ENCODE measurements around the gene SART3.
"Not testable (repeated sequence)": the region's sequence is repeated elsewhere in the genome, so short reads cannot be mapped to it uniquely, and the experiment has no call there.

SART3 gene

DNA sequence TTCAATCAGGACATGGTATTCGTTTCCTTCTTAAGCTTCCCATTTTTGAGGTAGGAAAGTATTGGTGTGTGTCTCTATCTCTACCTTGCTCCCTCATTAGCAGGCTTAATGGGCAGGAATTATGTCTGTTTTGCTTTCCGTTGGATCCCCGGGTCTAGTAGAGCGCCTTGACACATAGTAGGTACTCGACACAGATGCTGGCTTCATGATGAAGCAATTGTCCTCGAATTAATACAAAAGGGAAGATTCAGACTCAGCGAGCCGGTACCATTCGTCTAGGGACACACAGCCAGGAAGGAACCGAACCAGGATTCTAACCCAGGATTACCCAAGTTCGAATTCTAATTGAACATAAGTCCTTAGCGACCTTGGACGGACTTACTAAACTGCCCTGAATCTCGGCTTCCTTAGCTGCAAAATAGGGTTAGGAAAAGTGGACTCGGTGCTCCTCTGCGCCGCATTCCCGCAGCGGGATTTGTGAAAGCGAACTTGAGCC is 927 bp upstream of the SART3 start:
- no peak for DNase-seq

DNA sequence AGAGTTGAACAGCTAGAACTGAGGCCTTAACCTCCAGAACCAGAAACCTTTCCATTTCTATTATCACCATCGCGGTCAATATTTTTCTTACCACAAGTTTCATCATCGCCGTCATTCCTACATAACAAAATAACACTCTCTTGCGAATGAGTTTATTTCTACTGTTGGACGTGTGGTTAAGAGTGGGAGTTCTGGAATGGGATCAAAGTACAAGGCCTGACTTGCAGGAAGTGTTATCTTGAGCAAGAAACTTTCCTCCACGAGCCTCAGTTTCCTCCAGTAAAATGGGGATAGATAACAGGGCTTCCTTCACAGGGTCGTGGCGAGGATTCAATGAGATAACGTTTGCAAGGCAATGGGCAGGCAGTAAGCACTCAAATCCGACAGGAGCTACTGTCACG is 652 bp downstream of the SART3 start:
- no peak for DNase-seq

DNA sequence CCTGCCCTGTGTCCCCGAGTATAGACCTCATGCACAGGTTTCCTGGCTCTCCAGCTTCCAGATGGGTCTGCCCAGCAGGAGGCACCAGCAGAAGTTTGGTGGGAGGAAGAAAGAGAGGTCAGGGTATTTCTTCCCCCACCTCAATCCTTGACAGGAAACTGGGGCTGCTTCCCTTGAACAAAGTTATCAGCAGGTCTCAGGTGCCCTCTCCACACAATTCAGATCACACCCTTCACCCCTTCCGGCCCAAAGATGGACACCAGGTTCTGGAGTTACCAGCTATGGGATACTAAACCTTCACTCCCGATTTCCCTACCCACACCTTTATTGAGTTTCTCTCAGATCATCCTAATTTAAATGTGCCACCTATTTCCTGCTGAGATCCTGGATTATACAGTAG is 1.2 kb downstream of the SART3 start:
- no peak for DNase-seq

DNA sequence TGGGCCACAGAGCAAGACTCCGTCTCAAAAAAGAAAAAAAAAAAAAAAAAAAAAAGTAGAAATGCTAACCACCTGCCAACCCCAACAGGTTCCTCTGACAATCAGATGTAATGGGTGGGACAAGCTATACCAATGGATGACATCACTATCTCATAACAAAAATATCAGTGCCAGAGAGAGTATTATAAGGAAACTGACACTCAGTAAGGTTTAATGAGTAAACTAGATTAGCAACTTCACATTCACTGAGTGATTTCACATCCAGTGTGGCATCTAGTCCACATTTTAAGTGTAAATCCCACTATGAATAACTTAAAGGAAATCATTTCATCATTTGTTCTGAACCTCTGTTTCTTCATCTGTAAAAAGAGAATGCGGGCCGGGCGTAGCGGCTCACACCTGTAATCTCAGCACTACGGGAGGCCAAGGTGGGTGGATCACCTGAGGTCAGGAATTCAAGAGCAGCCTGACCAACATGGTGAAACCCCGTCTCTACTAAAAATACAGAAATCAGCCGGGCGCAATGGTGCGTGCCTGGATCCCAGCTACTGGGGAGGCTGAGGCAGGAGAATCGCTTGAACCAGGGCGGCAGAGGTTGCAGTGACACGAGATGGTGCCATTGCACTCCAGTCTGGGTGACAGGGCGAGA is 1.8 kb downstream of the SART3 start:
- DNase-seq = no peak

DNA sequence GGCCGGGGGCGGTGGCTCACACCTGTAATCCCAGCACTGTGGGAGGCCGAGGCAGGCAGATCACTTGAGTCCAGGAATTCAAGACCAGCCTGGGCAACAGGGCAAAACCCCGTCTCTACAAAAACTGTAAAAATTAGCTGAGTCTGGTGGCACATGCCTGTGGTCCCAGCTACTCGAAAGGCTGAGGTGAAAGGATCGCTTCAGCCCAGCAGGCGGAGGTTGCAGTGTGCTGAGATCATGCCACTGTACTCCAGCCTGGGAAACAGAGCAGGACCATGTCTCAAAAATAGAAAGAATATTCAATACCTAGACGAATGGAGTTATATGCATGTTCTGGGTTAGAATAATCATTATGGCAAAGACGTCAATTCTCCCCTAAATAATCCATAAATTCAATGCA is 5.6 kb downstream of the SART3 start:
- not testable (repeated sequence) for DNase-seq

DNA sequence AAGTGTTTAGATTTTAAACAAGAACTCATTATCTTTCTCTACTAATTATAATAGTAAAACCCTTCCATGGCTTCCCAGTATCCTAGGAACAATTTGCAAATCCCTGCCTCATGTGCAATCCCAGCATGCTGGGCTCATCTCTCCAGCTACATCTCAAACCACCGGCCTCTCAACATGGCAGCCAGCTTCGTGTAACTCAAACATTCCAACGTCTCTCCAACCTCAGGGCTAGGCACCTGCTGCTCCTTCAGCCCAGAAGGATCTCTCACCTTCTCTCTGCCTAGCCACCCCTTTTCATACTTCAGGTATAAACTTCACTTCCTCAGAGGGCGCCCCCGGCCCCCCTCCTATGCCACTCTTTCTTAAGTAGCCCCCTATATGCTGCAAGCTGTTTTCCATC is 7.2 kb downstream of the SART3 start:
- no peak for DNase-seq

DNA sequence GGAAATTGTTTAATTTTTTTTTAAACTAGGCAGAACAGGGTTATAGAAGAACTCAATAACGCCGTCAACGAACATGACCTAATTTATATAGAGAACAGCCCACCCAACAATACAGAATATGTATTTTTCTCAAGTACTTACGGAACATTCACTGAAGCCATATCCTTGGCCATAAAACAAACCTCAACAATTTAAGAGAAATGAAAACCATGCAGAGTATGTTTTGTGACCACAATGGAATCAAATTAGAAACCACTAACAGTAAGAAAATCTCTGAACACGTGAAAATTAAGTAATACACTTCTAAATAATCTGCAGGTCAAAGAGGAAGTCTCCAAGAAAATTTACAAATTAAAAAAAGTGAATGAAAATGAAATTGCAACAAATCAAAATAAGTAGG is 9.4 kb downstream of the SART3 start:
- no peak for DNase-seq

DNA sequence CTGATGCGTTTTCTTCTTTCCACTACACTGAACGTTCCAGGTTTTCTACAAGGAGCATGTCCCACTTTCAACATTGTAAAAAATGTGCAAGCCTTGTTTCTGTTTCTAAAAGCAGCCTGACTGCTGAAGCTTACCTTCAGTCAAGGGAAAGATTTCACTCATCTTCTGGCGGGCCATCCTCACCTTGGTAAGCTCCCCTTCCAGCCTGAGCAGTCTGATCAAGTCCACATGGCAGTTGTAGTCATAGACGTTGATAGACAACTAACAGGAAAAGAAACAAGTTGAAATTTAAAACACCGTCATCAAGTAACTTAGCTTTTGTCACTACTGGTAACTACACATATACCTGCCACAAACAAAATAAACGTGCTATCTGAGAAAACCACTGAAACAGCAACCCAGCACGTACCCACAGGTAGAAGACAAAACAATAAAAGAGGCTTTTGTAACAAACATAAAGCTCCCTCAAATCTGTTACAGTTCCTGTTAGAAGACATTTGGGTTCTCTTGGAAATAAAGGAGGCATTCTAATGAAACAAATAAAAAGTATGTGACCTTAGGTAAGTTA is 11.9 kb downstream of the SART3 start:
- DNase-seq = no peak

DNA sequence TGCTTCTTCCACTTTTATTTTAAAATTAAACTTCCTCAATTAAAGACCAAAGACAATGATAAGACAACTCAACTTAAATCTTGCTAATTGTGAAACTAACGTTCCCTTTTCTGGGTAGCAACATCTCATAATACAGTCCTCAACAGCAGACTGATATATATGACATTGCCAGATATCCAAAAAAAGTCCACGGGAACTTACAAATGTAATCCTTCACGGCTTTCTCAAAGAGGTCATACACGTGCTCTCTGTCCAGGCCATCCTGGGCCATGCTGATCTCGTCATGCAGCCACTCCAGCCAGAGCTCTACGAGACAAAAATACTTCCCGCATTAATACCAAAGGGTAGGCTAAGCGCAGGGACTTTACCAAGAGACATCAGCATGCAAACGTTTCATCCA is 13.3 kb downstream of the SART3 start:
- no peak for DNase-seq

DNA sequence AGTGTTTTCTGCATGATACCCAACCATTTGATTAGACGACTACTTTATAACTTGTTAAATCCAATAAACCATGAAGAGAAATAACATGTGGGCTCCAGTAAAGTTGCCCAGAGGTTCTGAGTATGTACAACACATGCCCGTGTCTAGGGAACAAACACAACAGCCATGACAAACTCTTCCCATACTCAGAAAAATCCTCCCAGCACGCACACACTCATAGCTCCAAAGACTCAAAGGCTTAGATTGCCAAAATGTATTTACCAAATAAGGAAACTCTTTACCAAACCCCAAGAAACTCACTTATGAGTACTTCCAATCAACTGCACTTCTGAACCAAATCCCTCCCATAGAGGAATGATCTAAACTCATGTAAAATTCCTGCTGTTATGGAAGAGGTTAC is 17.3 kb downstream of the SART3 start:
- no peak for DNase-seq

DNA sequence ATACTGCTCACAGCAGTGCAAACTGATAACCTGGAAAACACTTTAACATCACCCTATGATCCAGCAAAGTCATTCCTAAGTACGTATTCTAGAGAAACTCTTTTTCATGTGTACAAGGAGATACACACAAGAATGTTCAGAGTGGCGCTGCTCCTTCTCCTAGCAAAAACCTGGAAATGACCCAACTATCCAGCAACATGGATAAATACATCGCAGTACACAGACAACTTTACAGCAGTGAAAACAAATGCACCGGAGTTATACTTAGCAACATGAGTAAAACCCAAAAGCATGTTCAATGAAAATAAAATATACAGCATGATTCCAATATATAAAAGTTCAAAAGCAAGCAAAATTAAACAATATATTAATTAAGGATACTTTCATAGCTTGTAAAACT is 18.7 kb downstream of the SART3 start:
- DNase-seq = no peak

DNA sequence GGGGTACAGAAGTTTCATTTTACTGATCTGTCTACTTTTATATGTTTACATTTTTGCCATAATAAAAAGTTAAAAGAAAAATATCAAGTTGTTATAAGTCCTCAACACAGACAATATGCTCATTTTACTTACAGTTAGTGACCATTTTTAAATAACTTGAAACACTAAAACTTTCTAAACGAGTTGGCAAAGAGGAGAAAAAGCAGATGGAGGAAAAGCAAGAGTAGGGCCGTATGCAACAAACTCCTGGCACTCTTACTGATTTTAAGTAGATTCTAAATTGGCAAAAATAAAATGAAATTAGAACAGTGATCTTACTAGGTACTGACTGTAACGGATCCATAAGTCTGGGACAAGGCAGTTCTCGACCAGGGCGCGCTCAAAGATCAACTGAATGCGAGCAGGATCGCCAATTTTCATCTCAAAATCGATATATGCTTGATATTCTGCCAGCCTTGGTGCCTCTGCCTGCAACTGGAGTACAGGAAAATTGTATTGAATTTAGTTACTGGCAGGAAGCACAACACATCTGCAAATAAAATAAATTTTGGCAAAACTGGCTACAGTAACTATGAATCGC is 22.3 kb downstream of the SART3 start:
- DNase-seq = no peak

DNA sequence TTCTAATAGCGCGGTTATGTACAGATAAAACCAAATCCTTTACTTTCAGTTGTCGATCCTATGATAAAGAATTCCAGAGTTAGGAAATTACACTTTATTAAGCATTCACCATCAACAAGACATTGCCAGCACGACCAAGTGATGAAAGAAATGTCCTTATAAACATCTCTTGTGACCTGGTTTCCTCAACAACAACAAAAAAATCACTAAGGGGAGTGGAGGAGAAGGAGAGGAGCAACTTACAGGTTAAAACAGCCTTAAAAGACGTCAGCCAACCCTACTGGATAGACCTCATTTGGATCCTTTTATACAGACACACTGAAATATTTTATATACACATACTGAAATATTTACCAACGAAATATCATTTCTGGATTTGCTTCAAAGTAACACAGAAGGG is 22.8 kb downstream of the SART3 start:
- DNase-seq = no peak

DNA sequence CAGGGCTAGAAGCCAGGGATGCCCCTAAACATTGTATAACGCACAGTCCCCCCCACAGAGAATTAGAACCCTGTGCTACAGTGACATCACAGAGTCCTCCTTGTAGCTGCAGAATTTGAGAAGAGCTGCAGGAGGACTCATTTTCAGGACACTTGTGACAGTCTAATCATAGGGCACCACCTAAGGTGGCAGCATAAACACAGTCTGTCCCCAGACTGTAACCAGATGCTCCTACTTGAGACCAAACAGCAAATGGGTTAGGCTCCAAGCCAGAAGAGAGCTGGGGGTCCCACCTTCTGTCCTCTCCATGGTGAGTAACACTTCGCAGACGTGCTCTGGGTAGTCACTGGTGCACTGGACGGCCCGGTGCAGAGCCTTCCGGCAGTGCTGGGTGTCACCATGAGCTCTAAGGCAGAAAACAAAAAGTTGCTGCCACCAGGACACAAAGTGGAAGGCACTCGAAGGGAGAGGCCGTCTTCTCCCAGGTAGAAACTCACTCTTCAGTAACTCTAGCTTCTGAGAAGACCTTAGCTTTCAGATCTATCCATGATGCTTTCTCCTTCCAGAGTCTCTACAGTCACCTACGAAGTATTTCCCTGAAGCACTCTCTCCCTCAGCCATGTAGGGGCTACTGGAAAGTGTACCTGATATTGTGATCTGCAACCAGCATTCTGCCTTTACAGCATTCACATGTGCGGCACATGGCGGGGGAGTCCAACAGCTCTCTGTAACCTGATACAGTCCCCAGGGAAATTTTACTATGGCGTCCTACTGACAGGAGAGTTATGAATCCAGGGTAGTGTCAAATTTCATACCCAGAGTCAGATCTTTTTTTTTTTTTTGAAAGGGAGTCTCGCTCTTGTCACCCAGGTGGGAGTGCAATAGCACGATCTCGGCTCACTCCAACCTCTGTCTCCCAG is 28.8 kb downstream of the SART3 start:
- DNase-seq = no peak

DNA sequence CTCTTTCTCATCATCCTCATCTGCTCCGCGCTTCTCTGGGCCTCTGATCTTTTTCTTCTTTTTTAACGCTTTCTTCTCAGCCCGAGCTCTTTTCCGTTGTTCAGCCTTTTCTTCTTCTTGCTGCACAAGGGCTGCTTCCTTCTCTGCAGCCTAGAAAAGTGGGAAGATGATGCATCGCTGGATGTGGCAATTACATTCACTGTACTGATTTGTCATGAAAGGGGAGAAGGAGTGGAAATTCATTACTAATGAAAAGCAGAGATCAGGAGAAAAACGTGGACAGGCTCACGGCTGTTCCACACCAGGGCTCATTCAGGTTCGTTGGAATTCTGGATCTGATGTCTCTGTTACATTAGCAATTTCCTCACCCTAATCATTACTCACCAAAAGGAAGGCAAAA is 30.8 kb downstream of the SART3 start:
- no peak for DNase-seq

DNA sequence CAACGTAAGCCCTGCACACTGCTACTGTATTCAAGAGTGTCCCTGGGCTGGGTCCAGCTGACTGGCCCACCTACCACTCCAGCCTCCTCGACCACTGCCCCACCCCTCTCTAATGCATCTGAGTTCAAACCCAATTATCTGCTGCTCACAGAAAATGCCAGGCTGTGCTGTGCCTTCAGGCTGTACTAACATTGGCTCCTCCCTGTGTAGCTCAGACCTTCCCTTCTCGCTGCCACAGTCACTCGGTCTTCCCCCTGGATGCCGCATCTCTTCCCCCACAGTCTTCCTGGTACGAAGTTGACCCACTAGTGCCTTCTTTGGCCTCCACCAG is 33.8 kb downstream of the SART3 start:
- no peak for DNase-seq

DNA sequence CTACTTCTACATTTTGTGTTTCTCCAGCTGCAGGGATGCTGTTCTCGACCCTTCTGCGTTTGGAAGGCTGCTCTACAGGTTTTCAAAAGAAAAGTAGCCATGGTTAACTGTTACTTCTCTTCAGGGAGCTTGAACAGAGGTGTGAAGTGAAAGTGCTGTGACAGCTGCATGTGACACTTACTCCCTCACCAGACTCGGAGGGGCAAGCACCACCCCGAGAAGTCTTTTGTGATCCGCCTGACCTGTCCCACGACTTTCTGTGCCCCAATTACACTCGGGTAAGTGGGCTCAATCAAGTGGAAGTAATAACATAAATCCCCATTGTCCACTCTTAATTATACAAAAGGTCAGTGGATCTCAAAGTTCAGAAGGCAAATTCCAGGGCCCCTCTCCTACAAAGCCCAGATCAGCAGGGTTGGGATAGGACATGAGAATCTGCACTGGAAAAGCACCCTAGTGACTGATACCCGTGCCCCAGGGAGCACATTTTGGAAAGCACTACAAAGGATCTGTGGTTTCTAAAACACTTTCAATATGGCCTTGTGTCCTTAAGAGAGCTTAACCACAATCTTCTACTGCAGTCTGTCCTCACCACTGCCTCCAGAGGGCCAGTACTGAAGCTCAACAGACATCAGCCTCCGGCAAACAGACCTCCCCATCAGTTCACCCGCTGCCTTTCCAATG is 34.3 kb downstream of the SART3 start:
- DNase-seq = no peak

DNA sequence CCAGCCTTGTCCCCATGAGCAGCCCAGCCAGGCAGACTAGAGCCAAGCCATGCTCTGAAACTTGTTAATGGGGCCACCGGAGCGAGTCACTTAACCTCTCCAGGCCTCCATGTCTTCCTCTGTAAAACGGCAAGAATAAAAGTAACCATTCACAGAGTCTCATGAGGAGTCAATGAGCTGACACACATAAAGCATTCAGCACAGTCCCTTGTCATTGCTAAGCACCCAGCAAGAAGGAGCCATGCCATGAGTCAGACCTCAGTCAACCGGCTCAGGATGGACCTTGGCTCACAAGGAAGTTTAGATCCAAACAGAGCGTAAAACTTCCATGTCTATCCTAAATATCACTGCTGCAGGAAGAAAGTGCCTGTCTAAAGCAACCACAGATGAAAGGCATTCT is 35.3 kb downstream of the SART3 start:
- DNase-seq = no peak

DNA sequence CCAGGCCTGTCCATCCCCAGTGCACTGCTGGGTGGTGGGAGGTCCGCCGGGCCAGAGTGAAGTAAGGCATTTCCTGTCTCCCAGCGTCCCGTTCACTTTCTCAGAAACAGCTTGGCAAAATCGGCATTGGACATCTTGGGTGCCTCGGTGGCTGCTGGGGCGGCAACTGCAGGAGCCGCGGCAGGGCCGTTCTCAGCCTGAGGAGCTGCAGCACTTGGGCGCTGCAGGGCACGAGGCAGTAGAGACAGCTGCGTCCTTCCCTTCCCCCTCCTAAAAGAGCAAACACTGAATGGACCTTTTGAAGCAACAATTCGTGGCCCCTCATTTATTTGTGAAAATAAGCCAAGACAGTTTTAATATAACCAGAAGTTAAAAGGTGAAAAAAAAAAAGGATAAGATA is 37.6 kb downstream of the SART3 start:
- no peak for DNase-seq

DNA sequence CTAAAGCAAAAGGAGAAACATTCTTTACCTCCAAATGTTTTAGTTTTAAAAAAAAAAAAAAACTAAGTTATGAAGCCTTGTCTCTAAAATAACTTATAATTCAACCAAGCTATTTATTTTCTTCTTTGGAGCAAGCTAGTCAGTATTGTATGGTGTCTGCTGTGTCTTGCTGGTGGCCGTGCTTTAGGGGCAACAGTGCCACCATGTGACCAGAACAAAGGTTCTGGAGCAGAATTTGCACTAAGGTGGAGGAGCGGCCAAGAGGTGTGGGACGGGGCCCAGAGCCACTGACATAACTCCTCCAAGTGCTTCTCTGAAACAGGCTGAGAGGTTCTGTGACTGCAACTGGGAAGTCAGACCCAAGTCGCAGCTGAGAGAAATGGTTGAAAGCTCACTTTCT is 41.4 kb downstream of the SART3 start:
- no peak for DNase-seq

DNA sequence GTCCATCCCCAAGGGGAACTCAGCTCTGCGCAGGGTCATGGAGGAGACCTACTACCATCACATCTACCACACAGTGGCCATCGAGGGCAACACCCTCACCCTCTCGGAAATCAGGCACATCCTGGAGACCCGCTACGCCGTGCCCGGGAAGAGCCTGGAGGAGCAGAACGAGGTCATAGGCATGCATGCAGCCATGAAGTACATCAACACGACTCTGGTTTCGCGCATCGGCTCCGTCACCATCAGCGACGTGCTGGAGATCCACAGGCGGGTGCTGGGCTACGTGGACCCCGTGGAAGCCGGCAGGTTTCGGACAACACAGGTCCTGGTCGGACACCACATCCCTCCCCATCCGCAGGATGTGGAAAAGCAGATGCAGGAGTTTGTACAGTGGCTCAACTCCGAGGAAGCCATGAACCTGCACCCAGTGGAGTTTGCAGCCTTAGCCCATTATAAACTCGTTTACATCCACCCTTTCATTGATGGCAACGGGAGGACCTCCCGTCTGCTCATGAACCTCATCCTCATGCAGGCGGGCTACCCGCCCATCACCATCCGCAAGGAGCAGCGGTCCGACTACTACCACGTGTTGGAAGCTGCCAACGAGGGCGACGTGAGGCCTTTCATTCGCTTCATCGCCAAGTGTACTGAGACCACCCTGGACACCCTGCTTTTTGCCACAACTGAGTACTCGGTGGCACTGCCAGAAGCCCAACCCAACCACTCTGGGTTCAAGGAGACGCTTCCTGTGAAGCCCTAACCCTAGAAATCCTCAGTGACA is 42.1 kb downstream of the SART3 start:
- no peak for DNase-seq

DNA sequence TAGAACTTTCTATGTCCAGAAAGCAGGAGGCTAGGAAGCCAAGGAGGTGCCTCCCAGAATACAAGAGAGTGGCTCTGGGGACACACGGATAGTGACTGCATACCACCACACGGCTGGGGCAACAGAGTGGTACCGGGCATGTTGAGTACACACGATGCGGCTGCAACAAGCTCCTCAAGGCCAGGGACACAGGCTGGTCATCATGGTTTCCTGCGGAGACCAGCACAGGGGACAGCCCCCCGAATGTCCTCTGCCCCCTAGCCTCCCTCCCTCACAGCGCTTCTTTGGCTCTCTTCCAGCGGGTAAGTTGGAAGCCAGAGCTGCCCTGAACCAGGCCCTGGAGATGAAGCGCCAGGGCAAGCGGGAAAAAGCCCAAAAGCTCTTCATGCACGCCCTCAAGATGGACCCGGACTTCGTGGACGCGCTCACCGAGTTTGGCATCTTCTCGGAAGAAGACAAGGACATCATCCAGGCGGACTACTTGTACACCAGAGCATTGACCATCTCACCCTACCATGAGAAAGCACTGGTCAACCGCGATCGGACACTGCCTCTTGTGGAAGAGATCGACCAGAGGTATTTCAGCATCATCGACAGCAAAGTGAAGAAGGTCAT is 42.8 kb downstream of the SART3 start:
- no peak for DNase-seq
